NCI-H2227 (cell line): ENCODE measurements around the gene TMF1.

Experiments
- DNase-seq: peaks from one replicate; lab custom pipeline; 2025; ENCODE audit not compliant: unreplicated experiment; lab: John Stamatoyannopoulos, UW

Gene TMF1, protein sequence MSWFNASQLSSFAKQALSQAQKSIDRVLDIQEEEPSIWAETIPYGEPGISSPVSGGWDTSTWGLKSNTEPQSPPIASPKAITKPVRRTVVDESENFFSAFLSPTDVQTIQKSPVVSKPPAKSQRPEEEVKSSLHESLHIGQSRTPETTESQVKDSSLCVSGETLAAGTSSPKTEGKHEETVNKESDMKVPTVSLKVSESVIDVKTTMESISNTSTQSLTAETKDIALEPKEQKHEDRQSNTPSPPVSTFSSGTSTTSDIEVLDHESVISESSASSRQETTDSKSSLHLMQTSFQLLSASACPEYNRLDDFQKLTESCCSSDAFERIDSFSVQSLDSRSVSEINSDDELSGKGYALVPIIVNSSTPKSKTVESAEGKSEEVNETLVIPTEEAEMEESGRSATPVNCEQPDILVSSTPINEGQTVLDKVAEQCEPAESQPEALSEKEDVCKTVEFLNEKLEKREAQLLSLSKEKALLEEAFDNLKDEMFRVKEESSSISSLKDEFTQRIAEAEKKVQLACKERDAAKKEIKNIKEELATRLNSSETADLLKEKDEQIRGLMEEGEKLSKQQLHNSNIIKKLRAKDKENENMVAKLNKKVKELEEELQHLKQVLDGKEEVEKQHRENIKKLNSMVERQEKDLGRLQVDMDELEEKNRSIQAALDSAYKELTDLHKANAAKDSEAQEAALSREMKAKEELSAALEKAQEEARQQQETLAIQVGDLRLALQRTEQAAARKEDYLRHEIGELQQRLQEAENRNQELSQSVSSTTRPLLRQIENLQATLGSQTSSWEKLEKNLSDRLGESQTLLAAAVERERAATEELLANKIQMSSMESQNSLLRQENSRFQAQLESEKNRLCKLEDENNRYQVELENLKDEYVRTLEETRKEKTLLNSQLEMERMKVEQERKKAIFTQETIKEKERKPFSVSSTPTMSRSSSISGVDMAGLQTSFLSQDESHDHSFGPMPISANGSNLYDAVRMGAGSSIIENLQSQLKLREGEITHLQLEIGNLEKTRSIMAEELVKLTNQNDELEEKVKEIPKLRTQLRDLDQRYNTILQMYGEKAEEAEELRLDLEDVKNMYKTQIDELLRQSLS

DNA sequence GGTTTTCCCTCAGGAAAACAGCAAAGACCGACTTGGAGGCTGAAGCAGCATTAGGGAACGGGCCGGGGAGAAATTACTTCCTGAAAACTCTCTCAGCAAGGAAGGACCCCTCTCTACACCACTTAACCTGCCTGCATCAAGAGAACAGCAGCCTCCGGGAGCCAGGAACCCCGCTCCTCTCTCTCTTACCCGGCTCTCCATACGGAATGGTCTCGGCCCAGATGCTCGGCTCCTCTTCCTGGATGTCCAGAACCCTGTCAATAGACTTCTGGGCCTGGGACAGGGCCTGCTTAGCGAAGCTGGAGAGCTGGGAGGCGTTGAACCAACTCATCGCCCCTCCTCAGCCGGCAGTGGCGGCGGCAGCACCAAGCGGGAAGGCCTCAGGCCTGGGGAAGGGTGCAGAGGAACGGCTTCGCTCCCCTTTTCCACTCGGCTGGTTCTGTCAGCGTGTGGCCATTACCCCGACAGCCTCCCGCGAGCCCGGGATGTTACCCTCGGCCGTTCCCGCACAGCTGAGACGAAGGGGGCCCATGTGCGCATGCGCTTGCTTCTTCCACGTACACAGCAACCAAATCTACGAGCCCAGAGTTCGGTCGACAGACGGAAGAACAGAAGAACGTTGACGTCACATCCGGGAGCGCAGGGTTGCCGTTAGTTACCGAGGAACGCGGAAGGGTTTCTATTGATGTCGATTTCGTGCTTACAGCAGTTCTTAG lies at the start of gene TMF1:
Gene TMF1 (minus strand): TSS at position 578 of the 716 bp plus-strand sequence. CDS start 247 bp downstream, at position 331.
- DNase-seq, result no peak

DNA sequence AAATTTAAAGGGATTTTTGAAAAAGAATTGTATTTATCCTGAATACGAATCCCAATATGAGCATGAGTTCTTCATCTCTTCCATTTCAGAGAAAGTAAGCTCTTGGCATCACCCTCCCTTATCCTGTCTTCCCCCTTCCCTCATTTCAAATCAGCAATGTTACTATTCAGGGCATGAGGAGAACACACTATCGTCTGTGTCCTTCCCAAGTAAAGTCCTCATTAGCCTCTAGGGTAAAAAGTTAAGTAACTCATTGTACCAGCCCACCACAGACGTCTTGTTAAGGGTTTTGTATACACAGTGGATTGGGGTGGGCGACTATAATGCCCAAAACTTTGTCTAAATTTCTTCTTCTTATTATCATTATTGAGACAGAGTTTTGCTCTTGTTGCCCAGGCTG lies 47.4 kb upstream of the TMF1 start:
- no peak for DNase-seq

DNA sequence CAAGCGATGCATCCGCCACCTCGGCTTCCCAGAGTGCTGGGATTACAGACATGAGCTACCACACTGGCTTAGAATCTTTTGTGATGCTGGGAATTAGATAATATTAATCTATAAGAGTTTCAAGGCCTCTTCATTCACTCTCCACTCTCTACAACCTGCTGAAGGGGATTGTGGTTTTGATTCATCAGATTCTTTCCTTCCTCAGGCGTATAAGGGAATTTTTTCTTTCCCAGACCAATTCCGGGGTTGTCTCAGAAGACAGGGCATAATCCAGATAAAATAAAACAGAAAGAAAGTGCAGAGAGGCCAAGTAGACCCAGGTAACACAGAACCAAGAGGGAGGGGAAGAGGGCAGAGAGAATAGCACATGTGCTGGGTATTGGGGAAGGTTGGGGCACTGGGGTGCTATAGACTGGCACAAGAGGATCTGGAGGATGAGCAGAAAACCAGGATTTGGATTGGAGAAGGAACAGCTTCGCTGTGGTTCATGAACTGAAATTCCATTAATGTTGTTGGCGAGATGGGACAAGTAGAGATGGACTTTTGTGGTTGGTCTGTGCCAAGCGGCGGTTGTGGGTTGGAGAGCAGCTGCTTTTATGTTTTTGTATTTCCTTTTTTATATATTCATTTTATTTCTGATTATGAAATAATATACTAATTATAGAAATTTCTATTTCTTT lies 45.4 kb upstream of the TMF1 start:
- no peak for DNase-seq

DNA sequence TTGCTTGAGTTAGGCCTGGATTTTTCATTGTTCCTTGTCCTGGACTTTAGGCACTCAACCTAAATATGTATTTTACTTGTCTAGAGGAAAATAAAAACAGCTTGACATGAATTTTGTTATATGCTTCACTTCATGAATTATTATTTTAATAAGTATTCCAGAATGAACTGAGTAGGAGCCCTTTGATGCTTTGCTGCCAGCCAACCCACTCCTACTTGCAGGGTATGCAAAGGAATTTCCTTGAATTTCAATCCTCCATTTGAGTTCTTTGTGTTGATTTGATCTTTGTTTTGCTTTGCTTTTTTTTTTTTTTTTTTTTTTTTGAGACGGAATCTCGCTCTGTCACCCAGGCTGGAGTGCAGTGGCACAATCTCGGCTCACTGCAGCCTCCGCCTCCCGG lies 44.2 kb upstream of the TMF1 start:
- DNase-seq, result no peak

DNA sequence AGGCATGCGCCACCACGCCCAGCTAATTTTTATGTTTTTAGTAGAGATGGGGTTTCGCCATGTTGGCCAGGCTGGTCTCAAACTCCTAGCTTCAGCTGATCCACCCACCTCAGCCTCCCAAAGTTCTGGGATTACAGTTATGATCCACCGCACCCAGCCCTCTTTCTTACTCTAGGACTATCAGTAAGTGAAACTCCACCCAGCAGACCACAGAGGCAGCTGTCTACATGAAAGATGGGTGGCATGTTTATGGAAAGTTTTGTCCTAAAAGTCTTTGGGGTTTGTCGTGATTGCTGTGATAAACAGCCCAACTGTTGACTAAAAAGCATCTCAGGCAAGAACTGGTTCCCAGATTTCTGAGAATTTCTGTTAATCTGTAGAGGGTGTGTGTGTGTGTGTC lies 43.5 kb upstream of the TMF1 start:
- no peak for DNase-seq

DNA sequence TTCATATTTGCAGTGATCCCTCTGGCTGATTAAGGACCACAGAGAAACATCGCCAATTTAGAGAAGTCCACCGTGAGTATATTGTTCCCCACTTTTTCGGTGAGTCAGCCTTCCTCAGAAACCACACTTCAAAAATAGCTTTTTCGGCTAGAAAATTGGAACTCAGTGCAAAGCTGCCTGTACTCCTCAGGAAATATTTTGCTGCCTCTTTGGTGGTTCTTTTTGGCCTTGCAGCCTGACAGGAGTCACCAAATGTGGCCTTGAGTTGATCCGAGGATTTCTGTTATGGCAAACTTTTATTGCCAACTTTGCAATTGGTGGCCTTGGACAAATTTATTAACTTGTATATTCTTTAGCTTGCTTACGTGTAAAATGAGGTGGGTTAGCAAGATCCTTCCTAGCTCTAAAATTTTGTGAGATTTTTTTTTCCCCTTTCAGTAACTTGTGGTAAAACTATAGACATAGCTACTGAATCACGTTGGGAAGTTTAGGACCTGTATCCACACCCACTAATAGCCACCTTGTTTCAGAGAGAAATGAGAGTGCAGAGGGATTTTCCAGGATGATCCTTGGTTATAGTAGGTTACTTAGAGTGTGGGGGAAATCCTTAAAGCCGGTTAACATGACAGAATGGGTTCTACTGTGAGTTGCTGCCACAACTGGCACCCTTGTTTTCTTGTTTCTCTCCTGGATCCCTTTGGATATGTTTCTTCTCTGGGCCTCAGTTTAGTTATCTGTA lies 42.5 kb upstream of the TMF1 start:
- DNase-seq, result no peak

DNA sequence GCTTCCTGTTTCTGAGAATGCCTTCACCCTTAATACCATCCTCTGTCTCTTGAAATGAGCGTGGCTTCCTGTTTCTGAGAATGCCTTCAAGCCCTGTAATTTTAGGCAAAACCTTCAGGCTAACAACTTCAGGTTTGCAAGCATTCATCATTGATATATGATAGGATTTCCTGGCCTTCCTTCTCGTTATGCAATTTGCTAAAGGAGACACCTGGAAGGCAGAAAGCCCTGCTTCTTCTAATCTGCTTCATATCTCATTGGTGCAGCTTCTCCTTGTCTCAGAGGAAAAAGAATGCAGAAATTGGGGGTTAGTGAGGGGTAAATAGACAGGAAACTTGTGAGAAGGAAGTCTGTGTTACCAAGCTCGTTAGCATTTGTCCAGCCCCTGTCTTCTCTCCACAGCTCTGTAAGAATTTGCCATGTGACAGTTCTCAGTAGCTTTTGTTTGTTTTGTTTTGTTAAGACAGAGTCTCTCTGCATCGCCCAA lies 39.9 kb upstream of the TMF1 start:
- DNase-seq, result no peak

DNA sequence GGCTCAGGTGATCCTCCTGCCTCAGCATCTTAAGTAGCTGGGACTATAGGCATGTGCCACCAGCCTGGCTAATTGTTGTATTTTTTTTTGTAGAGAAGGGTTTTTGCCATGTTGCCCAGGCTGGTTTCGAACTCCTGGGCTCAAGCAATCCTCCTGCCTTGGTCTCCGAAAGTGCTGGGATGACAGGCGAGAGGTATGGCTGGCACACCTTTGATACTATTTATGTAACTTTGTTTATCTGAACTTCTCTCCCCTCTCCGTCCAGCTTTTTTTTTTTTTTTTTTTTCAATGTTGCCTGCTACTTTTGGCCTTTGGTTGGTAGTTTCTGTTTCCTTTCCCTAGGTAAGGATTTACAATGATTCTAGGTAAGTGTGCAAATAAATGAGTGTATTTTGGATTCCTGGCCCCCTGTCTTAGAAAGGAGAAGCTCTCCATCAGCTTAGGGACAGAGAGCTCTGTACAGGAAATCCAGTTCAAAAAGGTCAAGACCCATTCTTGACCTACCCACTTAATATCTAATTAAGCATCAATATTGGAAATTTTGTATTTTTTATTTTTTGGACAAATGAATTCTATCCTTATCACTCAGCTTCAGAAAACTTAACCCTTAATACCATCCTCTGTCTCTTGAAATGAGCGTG lies 39.4 kb upstream of the TMF1 start:
- DNase-seq, result no peak

DNA sequence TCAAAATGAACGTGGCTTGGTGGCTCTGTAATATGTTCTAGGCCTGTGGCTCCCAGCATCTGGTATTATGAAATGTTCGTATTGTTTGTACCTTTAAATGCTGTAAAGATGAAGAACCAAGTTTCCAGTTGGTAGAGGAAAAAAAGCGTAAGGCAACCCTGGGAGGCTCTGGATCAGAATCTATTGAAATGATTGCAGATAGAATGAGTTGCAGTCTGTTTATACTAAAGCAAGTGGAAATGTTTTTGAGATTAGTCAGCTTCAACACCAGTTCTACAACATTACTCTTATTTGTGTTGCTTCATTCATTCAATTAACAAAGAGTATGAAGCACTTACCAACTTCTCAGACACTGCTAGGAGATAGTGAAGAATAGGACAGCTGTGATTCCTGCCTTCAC lies 37.9 kb upstream of the TMF1 start:
- DNase-seq, result no peak

DNA sequence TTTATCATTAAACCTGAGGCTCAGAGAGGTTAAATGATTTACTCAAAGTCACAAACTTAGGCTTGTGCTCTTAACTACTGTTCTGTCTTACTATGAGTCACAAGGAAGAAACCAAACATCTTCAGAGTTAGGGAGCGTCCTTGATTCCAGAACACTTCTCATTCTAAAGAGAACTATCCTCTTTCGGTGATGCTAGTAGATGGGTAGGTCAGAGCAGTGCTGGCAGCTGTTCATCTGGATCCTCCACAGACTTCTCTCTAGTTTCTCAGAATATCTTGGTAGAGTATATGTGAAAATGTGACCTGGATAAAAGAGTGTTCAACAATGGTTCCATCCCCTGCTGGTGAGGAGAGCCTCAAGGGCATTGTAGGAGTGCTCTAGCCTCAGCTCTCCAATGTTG lies 35.9 kb upstream of the TMF1 start:
- no peak for DNase-seq

DNA sequence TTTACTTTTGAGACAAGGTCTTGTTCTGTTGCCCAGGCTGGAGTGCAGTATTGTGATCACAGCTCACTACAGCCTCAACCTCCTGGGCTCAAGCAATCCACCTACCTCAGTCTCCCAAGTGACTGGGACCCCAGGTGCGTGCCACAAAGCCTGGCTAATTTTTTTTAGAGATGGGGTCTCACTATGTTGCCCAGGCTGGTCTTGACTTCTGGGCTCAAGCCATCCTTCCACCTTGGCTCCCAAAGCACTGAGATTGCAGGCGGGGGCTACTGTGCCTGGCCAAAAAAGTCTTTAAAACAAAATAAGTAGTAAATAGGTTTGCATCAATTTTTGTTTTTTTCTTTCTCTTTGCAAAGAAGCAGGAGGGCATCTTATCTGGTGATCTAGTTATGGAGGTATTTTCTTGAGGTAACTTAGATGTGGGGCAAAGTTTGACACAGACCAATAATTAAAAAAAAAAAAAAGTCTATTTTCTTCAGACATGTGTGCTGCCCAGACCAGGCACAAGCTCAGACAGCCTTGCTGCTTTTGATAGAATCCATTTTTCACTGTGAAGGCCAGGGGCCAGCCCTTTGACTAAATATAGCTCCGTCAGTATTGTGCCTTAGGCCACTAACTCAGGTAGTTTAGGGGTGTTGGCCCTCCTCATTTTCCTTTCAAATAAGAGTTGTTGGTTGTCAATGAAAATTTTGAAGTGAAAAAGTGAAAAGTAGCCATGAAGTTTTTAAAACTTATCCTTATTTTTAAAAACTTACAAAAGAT lies 35.1 kb upstream of the TMF1 start:
- DNase-seq, result no peak

DNA sequence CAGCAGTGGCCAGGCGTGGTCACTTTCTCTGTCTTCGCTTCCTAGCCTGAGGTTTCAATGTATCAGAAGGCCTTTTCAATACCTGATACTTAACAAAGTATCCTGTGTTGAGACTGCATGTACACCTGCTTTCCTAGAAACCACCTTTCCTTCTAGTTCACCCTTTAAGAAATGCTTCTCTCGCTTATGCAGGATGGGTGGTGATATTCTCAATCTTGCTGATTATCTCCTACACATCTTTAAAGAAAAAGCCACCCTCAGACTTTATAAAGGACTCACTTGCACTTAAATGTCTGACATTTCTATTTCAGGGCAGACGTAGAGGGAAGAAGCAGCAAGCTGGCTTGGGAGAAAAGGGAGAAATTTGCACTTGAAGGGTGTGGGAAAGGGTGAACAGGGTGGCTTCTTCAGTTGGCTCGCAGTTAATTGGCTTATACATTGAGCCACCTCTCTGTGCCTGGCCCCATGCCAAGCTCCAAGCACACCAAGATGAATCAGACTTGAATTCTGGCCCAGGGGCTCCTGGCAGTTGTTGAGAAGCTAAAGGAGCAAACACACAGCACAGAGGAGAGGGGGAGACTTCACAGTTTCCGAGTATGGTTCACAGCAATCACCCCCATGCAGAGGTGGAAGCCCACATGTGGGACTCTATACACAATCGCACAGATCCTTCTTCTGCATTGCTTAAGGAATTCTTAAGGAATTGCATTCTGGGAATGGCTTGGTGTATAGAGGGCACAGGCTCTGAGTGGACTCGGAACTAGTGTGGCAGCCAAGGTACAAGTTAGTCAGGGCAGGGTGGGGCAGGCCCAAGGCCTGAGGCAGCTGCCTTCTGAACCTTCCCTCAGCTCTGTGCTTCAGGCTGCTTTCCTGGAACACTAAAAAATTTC lies 33.9 kb upstream of the TMF1 start:
- peak; percentile 29 for DNase-seq

DNA sequence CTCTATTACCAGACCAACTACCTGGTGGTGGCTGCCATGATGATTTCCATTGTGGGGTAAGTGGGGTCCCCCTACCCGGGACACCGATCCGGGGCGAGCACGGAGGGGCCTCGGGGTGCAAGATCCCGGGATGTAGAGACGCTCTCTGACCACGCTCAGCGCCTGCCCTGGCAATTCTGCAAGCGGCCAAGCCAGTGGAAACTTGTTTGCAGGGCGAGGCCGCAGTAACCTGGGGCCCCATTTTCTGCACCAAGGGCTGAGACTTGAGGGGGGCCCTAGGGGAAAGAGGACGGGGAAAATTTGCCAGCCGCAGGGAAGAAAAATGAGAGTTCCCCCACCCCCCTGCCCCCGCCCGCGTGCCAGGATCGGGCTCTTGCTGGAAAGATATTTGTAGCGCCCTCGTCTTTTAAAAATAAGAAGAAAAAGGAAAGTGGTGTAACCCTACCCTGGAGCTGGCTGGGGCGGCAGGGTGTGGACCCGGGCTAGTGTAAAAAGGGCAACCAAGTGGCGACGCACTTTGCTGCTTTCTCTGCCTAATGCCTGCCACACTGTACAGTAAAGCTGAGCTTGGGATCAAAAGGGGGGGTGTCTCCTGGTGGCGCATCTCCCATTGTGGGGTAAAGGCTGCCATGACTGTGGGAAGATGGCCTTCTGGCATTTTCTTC lies 33.2 kb upstream of the TMF1 start:
- DNase-seq, result peak; percentile 1

DNA sequence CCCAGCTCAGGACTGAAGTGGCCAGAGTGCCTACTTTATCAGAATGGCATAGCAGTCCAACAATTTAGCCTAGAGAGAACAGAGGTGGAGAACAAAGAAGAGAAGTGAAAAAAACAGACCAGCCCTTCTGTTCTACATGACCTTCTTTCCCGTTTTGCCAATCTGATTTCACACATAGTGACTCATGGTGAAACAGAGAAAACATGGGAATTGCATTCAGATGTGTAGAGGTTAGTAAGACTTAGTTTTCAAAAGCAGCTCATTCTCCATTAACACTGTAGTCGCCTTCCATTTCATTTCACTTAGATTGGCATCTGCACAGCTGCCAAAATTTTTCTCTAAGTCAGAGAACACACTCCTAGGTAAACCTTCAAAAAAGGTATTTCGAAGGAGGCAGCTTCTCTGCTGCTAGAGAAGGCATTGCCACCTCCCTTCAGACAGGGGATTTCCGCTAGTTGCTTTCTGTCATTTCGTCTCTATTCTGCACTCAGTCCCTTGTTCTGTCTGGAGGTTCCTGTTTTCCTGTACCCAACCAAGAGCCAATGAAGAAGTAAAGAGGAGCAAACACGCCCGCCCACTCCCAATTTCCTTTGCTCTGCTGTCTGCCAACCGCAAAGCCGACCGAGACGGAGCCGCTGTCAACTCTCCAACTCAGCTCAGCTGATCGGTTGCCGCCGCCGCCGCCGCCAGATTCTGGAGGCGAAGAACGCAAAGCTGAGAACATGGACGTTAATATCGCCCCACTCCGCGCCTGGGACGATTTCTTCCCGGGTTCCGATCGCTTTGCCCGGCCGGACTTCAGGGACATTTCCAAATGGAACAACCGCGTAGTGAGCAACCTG lies 32.4 kb upstream of the TMF1 start, which contains the start of gene ARL6IP5:
Gene ARL6IP5 (plus strand): TSS at position 612 of the 842 bp plus-strand sequence. CDS start 111 bp downstream, at position 723.
- peak; percentile 83 for DNase-seq

DNA sequence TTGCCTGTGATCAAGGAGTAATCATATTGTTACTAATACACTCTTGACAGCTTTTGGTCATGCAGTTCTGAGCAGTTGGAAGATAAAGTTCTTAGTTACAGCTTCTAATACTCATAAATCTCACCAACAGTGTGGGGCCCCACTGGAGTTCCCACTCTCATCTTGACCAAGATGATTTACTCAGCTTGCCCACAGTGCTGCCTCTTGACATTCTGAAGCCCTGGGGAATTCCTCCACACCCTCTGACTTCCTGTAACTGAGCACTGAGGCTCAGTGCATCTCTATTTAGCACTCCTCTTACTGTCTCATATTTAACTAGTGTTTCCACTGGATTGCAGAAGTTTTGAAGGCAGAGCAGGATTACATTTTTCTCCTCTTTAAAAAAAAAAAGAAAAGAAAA lies 30.7 kb upstream of the TMF1 start:
- no peak for DNase-seq

DNA sequence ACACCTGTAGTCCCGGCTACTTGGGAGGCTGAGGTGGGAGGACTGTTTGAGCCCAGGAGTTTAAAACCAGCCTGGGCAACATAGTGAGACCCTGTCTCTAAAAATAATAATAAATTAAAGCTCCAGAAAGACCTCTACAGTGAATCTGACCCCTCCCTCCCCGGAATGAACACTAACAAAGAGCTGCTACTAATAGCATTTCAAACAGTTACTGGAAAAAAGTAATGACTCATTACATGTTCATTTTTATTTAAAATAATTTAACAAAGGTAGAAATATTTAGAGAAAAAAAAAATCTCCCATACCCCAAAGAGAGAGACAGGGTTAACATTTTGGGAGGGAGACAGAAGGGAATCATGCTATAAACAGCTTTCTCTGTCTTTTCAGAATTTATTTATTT lies 30.2 kb upstream of the TMF1 start:
- DNase-seq, result no peak
